ENCODE measurements around the gene REST. TPM values are rescaled to one million over a fixed set of nuclear protein-coding genes. Genes with fewer than 3 reads are reported as not detected.

REST gene
- total RNA-seq, 4 donors from 2014 or later, result 27.7 to 70.8 (median 50.5) TPM

DNA sequence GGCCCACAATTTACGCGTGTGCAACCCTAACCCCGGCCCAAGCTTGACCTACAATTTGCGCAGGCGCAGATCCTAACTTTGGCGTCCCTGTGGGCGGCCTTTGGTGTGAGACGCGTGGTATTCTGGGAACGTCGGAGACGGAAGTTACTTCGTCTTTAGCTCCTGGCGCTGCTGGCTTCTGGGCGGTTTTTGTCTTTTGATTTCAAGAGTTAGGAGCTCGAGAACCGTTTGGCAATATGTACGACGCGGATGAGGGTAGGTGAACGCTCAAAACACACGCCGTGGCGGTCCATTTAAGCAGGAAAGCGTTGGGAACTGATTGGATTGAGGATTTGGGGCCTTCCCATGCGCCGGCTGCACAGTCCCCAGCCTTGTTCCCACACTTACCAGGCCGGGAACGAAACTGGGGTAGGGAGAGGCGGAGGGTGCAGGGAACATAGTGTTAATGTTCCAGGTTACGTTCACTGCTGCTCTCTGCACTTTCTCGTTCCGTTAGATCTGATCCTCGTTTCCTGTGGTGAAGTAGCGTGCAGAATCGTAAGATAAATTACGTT, 71.1 kb downstream of the REST start, which contains the start of gene POLR2B:
Gene POLR2B, plus strand, starts transcription at position 147 of the 554 bp plus-strand sequence. Its CDS starts 90 bp downstream, at position 237.
- Histone ChIP-seq H3K4me3 (peak within 1 kb of the TSS; percentile 69), H3K27me3 (no peaks in the 10 kb centered on the region), H3K9me3 (no peaks in the 10 kb centered on the region), H3K27ac (peak within 1 kb of the TSS; percentile 93), H3K4me1 (peaks cover 56% of the 10 kb centered on the region), H3K36me3 (peaks cover 9% of the 10 kb centered on the region)
- under 1% methylated on average over 25 of the region's 37 CpGs for WGBS
- TF ChIP-seq EP300 (IDR thresholded peaks at IDR 0.05) (no peak), POLR2A (IDR thresholded peaks at IDR 0.05) (peak; percentile 46 to 54), POLR2AphosphoS5 (IDR thresholded peaks at IDR 0.05) (peak in 1 of 3 donors; percentile 85)
- TF ChIP-seq, protein P1, sequence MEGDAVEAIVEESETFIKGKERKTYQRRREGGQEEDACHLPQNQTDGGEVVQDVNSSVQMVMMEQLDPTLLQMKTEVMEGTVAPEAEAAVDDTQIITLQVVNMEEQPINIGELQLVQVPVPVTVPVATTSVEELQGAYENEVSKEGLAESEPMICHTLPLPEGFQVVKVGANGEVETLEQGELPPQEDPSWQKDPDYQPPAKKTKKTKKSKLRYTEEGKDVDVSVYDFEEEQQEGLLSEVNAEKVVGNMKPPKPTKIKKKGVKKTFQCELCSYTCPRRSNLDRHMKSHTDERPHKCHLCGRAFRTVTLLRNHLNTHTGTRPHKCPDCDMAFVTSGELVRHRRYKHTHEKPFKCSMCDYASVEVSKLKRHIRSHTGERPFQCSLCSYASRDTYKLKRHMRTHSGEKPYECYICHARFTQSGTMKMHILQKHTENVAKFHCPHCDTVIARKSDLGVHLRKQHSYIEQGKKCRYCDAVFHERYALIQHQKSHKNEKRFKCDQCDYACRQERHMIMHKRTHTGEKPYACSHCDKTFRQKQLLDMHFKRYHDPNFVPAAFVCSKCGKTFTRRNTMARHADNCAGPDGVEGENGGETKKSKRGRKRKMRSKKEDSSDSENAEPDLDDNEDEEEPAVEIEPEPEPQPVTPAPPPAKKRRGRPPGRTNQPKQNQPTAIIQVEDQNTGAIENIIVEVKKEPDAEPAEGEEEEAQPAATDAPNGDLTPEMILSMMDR (IDR thresholded peaks at IDR 0.05), result no peak
- peak; percentile 97 to 98 for DNase-seq (ENCODE audit: low spot score in 2 of 2)

GRCh38 chr4:56979421-56980072, 71.8 kb downstream of the REST start:
- Histone ChIP-seq H3K27ac (peak overlapping the region; percentile 93), H3K27me3 (no peaks in the 10 kb centered on the region), H3K36me3 (peaks cover 2% of the 10 kb centered on the region), H3K4me3 (peak overlapping the region; percentile 69), H3K9me3 (no peaks in the 10 kb centered on the region), H3K4me1 (peaks cover 55% of the 10 kb centered on the region)
- DNase-seq (ENCODE audit: low spot score in 2 of 2), result no peak
- TF ChIP-seq, protein P1 (IDR thresholded peaks at IDR 0.05), result no peak
- TF ChIP-seq POLR2A (IDR thresholded peaks at IDR 0.05) (no peak), EP300 (IDR thresholded peaks at IDR 0.05) (no peak), POLR2AphosphoS5 (IDR thresholded peaks at IDR 0.05) (no peak)
- 8% methylated on average over 19 of the region's 21 CpGs for WGBS

- 74% methylated on average over 4 of the region's 4 CpGs for WGBS
- H3K4me3 ChIP-seq, result no peak overlapping the region
- TF ChIP-seq POLR2A (IDR thresholded peaks at IDR 0.05), result no peak
- TF ChIP-seq, protein P1 (IDR thresholded peaks at IDR 0.05), result no peak
- TF ChIP-seq POLR2AphosphoS5 (IDR thresholded peaks at IDR 0.05), result no peak
- no peak for TF ChIP-seq EP300 (IDR thresholded peaks at IDR 0.05)
- peaks cover 35% of the 10 kb centered on the region for H3K4me1 ChIP-seq
- no peaks in the 10 kb centered on the region for H3K27me3 ChIP-seq
- H3K9me3 ChIP-seq, result no peaks in the 10 kb centered on the region
- no peak for DNase-seq (ENCODE audit: low spot score in 2 of 2)
- no peak overlapping the region for H3K27ac ChIP-seq
- H3K36me3 ChIP-seq, result peaks cover 12% of the 10 kb centered on the region
These were observed 74.1 kb downstream of the REST start for GRCh38 chr4:56981795-56982201.

DNA sequence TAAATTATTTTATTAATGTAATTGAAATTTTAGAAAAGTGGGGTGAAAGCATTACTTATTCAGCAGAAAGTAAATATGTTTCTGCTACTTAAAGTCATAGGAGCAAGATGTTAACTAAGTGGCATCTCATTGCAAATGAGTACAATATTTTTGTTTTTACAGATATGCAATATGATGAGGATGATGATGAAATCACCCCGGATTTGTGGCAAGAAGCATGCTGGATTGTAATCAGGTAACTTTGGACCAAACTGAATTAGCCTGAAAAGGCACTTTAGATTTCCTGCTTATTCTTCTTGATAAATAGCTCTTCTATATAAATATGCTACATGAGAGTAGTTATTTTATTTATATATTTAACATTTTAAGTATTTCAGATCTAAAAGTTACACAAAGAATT, 78.5 kb downstream of the REST start:
- H3K4me3 ChIP-seq, result no peak overlapping the region
- no peak for DNase-seq (ENCODE audit: low spot score in 2 of 2)
- no peak overlapping the region for H3K27ac ChIP-seq
- H3K9me3 ChIP-seq, result no peaks in the 10 kb centered on the region
- TF ChIP-seq POLR2A (IDR thresholded peaks at IDR 0.05), result no peak
- TF ChIP-seq, protein P1 (IDR thresholded peaks at IDR 0.05), result no peak
- TF ChIP-seq POLR2AphosphoS5 (IDR thresholded peaks at IDR 0.05), result no peak
- no peak for TF ChIP-seq EP300 (IDR thresholded peaks at IDR 0.05)
- peaks cover 12% of the 10 kb centered on the region for H3K4me1 ChIP-seq
- no peaks in the 10 kb centered on the region for H3K27me3 ChIP-seq
- WGBS, result 74% methylated on average over 1 of the region's 1 CpG
- peaks cover 51% of the 10 kb centered on the region for H3K36me3 ChIP-seq

- Histone ChIP-seq H3K27ac (no peak overlapping the region), H3K4me1 (peaks cover 4% of the 10 kb centered on the region), H3K4me3 (no peak overlapping the region), H3K36me3 (peaks cover 59% of the 10 kb centered on the region), H3K27me3 (no peaks in the 10 kb centered on the region), H3K9me3 (no peaks in the 10 kb centered on the region)
- DNase-seq (ENCODE audit: low spot score in 2 of 2), result no peak
- WGBS, result 72% methylated on average over 3 of the region's 3 CpGs
- no peak for TF ChIP-seq EP300 (IDR thresholded peaks at IDR 0.05)
- TF ChIP-seq, protein P1 (IDR thresholded peaks at IDR 0.05), result no peak
- no peak for TF ChIP-seq POLR2AphosphoS5 (IDR thresholded peaks at IDR 0.05)
- no peak for TF ChIP-seq POLR2A (IDR thresholded peaks at IDR 0.05)
These were observed 79.3 kb downstream of the REST start for GRCh38 chr4:56986952-56987351.

All from suprapubic skin (tissue), 4 donors.